ENCODE results near the gene RNF207.

GRCh38 chr1:6256645-6257044 is 50.7 kb downstream of the RNF207 start:
- no peak for TF ChIP-seq CTCF (IDR thresholded peaks at IDR 0.05; ENCODE audit: low read depth, low read length)
- TF ChIP-seq EZH2phosphoT487 (IDR thresholded peaks at IDR 0.05; ENCODE audit: low read depth): no peak

Measured in OCI-LY3 (cell line).